IMR-90 (cell line): ENCODE data around the gene CCDC59. TPM values are rescaled to one million over a fixed set of nuclear protein-coding genes. Genes with fewer than 3 reads are reported as not detected.
"Not testable (repeated sequence)": the region's sequence is repeated elsewhere in the genome, so short reads cannot be mapped to it uniquely, and the experiment has no call there.

Source experiments
- ATAC-seq: fragments of 200-7000 bp; cut with Tn5 transposase; 2 replicates; pipeline ENCODE4 v1.9.1; 2020; ENCODE audit warnings: low read depth, mild to moderate bottlenecking, moderate library complexity
- BruUV-seq: library from RNA; stranded (reverse); fragments of 400-500 nt; replicated peaks from 2 replicates; lab custom pipeline; 2021; lab: Mats Ljungman, UMichigan
- CTCF ChIA-PET: fragments of 300-600 bp; formaldehyde crosslinking; extraction: SDS; loops from one replicate; lab custom pipeline; 2021; ENCODE audit warnings: antibody characterized with exemption; lab: Yijun Ruan, JAX
- POLR2A ChIA-PET: fragments of 300-600 bp; sonication (Branson Sonifier 250); formaldehyde crosslinking; loops from one replicate; lab custom pipeline; 2022; ENCODE audit warnings: antibody characterized with exemption; ENCODE audit not compliant: unreplicated experiment; lab: Charles Lee
- DNase-seq: peaks from one replicate; pipeline ENCODE4 v3.0.0; 2013
- H2AFZ ChIP-seq: replicated peaks from 2 replicates; pipeline ENCODE3; 2013; ENCODE audit warnings: low read length, mild to moderate bottlenecking; ENCODE audit not compliant: poor library complexity
- H2AK5ac ChIP-seq: 2 replicates; pipeline ENCODE4 v1.6.1; 2013; ENCODE audit warnings: low read depth, low read length, inconsistent platforms
- H2AK9ac ChIP-seq: replicated peaks from 2 replicates; pipeline ENCODE3; 2013; ENCODE audit warnings: mild to moderate bottlenecking, low read depth, low read length, moderate library complexity; ENCODE audit not compliant: poor library complexity
- H2BK120ac ChIP-seq: 2 replicates; pipeline ENCODE4 v1.6.1; 2013; ENCODE audit warnings: low read depth, low read length, inconsistent platforms
- H2BK15ac ChIP-seq: 3 replicates; pipeline ENCODE4 v1.6.1; 2013; ENCODE audit warnings: low read depth, low read length, inconsistent platforms
- H2BK20ac ChIP-seq: 2 replicates; pipeline ENCODE4 v1.6.1; 2013; ENCODE audit warnings: low read depth, mild to moderate bottlenecking, inconsistent platforms, low read length, moderate library complexity
- H2BK5ac ChIP-seq: 2 replicates; pipeline ENCODE4 v1.6.1; 2013; ENCODE audit warnings: mild to moderate bottlenecking, low read depth, low read length, inconsistent platforms; ENCODE audit not compliant: poor library complexity, severe bottlenecking
- H3K14ac ChIP-seq: replicated peaks from 2 replicates; pipeline ENCODE4 v1.6.1; 2013; ENCODE audit warnings: low read depth, low read length, inconsistent platforms
- H3K18ac ChIP-seq: 2 replicates; pipeline ENCODE4 v1.6.1; 2013; ENCODE audit warnings: low read depth, low read length, control low read depth
- H3K23ac ChIP-seq: 2 replicates; pipeline ENCODE4 v1.6.1; 2013; ENCODE audit warnings: low read depth, low read length, inconsistent platforms
- H3K27ac ChIP-seq: 2 replicates; pipeline ENCODE4 v1.5.1; 2013; ENCODE audit warnings: mild to moderate bottlenecking, control low read depth, low read length; ENCODE audit not compliant: insufficient read depth
- H3K27me3 ChIP-seq: 2 replicates; pipeline ENCODE4 v1.6.1; 2013; ENCODE audit warnings: low read length; ENCODE audit not compliant: control insufficient read depth, insufficient read depth
- H3K36me3 ChIP-seq: 2 replicates; pipeline ENCODE4 v1.6.1; 2013; ENCODE audit warnings: low read length, mixed read lengths; ENCODE audit not compliant: control insufficient read depth, insufficient read depth
- H3K4ac ChIP-seq: 2 replicates; pipeline ENCODE4 v1.6.1; 2013; ENCODE audit warnings: low read depth, low read length, inconsistent platforms
- H3K4me1 ChIP-seq: 2 replicates; pipeline ENCODE4 v1.6.1; 2013; ENCODE audit warnings: low read length, mixed read lengths; ENCODE audit not compliant: control insufficient read depth, insufficient read depth
- H3K4me2 ChIP-seq: 2 replicates; pipeline ENCODE4 v1.6.1; 2013; ENCODE audit warnings: low read depth, mild to moderate bottlenecking, control low read depth, low read length, moderate library complexity
- H3K4me3 ChIP-seq: 2 replicates; pipeline ENCODE4 v1.5.1; 2013; ENCODE audit warnings: low read depth, mild to moderate bottlenecking, control low read depth, low read length, moderate library complexity; ENCODE audit not compliant: insufficient read depth
- H3K56ac ChIP-seq: 2 replicates; pipeline ENCODE4 v1.6.1; 2013; ENCODE audit warnings: low read length, inconsistent platforms; ENCODE audit not compliant: insufficient read depth; ENCODE audit errors: extremely low read depth
- H3K79me1 ChIP-seq, 2 experiments: 2 replicates each; pipeline ENCODE4 v1.6.1; 2013; ENCODE audit warnings: low read length in 2 of 2, inconsistent platforms in 1 of 2, low read depth in 1 of 2
- H3K9ac ChIP-seq: 2 replicates; pipeline ENCODE4 v1.6.1; 2013; ENCODE audit warnings: low read depth, low read length, control low read depth
- H3K9me1 ChIP-seq: 2 replicates; pipeline ENCODE4 v1.6.1; 2013; ENCODE audit warnings: low read length, inconsistent platforms; ENCODE audit not compliant: insufficient read depth
- H3K9me3 ChIP-seq: 2 replicates; pipeline ENCODE4 v1.6.1; 2013; ENCODE audit warnings: low read length; ENCODE audit not compliant: control insufficient read depth, insufficient read depth
- H4K20me1 ChIP-seq: 2 replicates; pipeline ENCODE4 v1.6.1; 2013; ENCODE audit warnings: low read length, inconsistent platforms; ENCODE audit not compliant: insufficient read depth
- H4K5ac ChIP-seq: 2 replicates; pipeline ENCODE4 v1.6.1; 2013; ENCODE audit warnings: mild to moderate bottlenecking, low read depth, low read length, control low read depth
- H4K8ac ChIP-seq, 2 experiments: 2 replicates each; pipeline ENCODE4 v1.6.1; 2013; ENCODE audit warnings: low read depth in 2 of 2, low read length in 2 of 2, control low read depth in 1 of 2, inconsistent platforms in 1 of 2
- H4K91ac ChIP-seq: 2 replicates; pipeline ENCODE4 v1.6.1; 2013; ENCODE audit warnings: low read depth, low read length, inconsistent platforms; ENCODE audit not compliant: insufficient read depth
- MAZ ChIP-seq: IDR thresholded peaks from 2 replicates; pipeline ENCODE4 v1.6.1; 2012; ENCODE audit warnings: low read depth, mild to moderate bottlenecking, low read length, improper control_type of control experiment, moderate library complexity, borderline replicate concordance
- MXI1 ChIP-seq: IDR thresholded peaks from 2 replicates; pipeline ENCODE4 v1.6.1; 2012; ENCODE audit warnings: low read depth, mild to moderate bottlenecking, low read length, moderate library complexity, borderline replicate concordance
- RAD21 ChIP-seq: IDR thresholded peaks from 2 replicates; pipeline ENCODE4 v1.6.1; 2012; ENCODE audit warnings: low read length, improper control_type of control experiment
- WGBS, 2 experiments: methylation state at CpG; one replicate each; pipeline versions ENCODE4 v1.1.5 to v1.1.7; 2013; ENCODE audit warnings: missing lambda C conversion rate in 2 of 2; ENCODE audit not compliant: insufficient read length in 1 of 2; ENCODE audit errors: extremely low coverage in 2 of 2; 5-methylcytosine and 5-hydroxymethylcytosine counted together
- dilution Hi-C: fragments of 300-500 bp; cut with HindIII; formaldehyde crosslinking; loops from one replicate; pipeline ENCODE4 v1.14.3; 2018; ENCODE audit warnings: low sequenced_read_pairs; ENCODE audit not compliant: unreplicated experiment
- in situ Hi-C: fragments of 300-500 bp; cut with MboI; formaldehyde crosslinking; loops from 3 replicates; pipeline ENCODE4 v1.14.3; 2019; ENCODE audit warnings: low sequenced_read_pairs, inconsistent platforms, mixed read lengths
- intact Hi-C: fragments of 100-400 bp; cut with micrococcal nuclease; formaldehyde crosslinking; loops from 2 replicates; pipeline ENCODE4 v1.10.0; 2022
- polyA plus RNA-seq, 3 experiments: library from polyadenylated mRNA; depleted of rRNA; stranded (reverse); fragments of >200 nt; gene quantifications; 2 replicates each; pipeline ENCODE4 v1.2.3, GENCODE V29; 2012; ENCODE audit warnings: low replicate concordance in 1 of 3
- total RNA-seq: library from RNA; depleted of rRNA; stranded (reverse); fragments of >200 nt; gene quantifications from 2 replicates; pipeline ENCODE4 v1.2.3, GENCODE V29; 2012
- TF ChIP-seq, protein P1 (sequence below): conservative IDR thresholded peaks from 2 replicates; pipeline ENCODE4 v1.5.1; 2012; ENCODE audit warnings: mild to moderate bottlenecking, low read depth, low read length, improper control_type of control experiment

Gene CCDC59
- total and polyA plus RNA-seq, 2 of the 4 experiments (the other 2 are of a cell fraction) = 8.4 to 14.8 TPM

DNA sequence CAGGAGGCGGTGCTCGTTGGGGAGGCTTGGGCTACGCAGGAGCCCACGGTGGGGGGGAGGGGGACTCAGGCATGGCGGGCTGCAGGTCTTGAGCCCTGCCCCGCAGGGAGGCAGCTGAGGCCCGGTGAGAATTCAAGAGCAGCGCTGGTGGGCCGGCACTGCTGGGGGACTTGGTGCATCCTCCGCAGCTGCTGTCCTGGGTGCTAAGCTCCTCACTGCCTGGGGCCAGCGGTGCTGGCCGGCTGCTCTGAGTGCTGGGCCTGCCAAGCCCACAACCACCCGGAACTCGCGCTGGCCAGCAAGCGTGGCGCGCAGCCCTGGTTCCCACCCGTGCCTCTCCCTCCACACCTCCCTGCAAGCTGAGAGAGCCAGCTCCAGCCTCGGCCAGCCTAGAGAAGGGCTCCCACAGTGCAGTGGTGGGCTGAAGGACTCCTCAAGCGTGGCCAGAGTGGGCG lies 3.3 kb upstream of the CCDC59 start:
- no peak overlapping the region for H3K4me2 ChIP-seq
- POLR2A ChIA-PET = no interaction called here

DNA sequence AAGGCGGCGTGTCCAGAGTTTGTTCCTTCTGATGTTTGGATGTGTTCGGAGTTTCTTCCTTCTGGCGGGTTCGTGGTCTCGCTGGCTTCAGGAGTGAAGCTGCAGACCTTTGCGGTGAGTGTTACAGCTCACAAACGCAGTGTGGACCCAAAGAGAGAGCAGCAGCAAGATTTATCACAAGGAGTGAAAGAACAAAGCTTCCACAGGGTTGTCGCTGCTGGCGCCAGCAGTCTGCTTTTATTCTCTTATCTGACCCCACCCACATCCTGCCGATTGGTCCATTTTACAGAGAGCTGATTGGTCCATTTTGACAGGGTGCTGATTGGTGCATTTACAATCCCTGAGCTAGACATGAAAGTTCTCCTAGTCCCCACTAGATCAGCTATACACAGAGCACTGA lies 2.6 kb upstream of the CCDC59 start:
- intact Hi-C loops, H2BK5ac ChIP-seq: not testable (repeated sequence)

More for the DNA sequence above, 3.3 kb upstream of the CCDC59 start:
- Histone ChIP-seq H3K9me3 (no peaks in the 10 kb centered on the region), H3K79me1 (peaks cover 5 to 14% of the 10 kb centered on the region in 2 experiments), H3K18ac (no peak overlapping the region), H3K36me3 (no peaks in the 10 kb centered on the region), H3K4me3 (no peak overlapping the region), H3K23ac (no peak overlapping the region), H3K27me3 (no peaks in the 10 kb centered on the region), H4K8ac (no peak overlapping the region), H3K27ac (no peak overlapping the region), H2AFZ (no peak overlapping the region), H3K56ac (no peak overlapping the region), H2AK9ac (no peak overlapping the region), H2AK5ac (no peak overlapping the region), H3K9me1 (no peaks in the 10 kb centered on the region), H2BK15ac (no peak overlapping the region), H4K5ac (no peak overlapping the region), H2BK120ac (no peak overlapping the region), H2BK5ac (no peak overlapping the region), H3K9ac (no peak overlapping the region), H4K20me1 (no peaks in the 10 kb centered on the region), H3K14ac (no peak overlapping the region), H2BK20ac (no peak overlapping the region), H3K4me1 (no peaks in the 10 kb centered on the region), H4K91ac (no peak overlapping the region), H3K4ac (no peak overlapping the region)
- dilution Hi-C loops = no loop called here
- WGBS, 2 experiments = 94% methylated on average over 3 of the region's 22 CpGs; no CpG with 5 or more reads in 1 of the 2 experiments
- TF ChIP-seq, protein P1, sequence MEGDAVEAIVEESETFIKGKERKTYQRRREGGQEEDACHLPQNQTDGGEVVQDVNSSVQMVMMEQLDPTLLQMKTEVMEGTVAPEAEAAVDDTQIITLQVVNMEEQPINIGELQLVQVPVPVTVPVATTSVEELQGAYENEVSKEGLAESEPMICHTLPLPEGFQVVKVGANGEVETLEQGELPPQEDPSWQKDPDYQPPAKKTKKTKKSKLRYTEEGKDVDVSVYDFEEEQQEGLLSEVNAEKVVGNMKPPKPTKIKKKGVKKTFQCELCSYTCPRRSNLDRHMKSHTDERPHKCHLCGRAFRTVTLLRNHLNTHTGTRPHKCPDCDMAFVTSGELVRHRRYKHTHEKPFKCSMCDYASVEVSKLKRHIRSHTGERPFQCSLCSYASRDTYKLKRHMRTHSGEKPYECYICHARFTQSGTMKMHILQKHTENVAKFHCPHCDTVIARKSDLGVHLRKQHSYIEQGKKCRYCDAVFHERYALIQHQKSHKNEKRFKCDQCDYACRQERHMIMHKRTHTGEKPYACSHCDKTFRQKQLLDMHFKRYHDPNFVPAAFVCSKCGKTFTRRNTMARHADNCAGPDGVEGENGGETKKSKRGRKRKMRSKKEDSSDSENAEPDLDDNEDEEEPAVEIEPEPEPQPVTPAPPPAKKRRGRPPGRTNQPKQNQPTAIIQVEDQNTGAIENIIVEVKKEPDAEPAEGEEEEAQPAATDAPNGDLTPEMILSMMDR = no peak
- TF ChIP-seq MAZ (no peak), RAD21 (no peak), MXI1 (no peak)
- intact Hi-C loops = no loop called here
- BruUV-seq = no TSS peak
- in situ Hi-C loops = no loop called here
- ATAC-seq = no peak
- CTCF ChIA-PET = no interaction called here
- DNase-seq = no peak

More for the DNA sequence above, 2.6 kb upstream of the CCDC59 start:
- H2BK120ac ChIP-seq, CTCF ChIA-PET, H2AFZ ChIP-seq, H3K4ac ChIP-seq, ATAC-seq, H3K18ac ChIP-seq, in situ Hi-C loops, H2AK9ac ChIP-seq, H3K36me3 ChIP-seq, H4K5ac ChIP-seq, H3K4me2 ChIP-seq, H3K9me1 ChIP-seq, BruUV-seq, H2AK5ac ChIP-seq, H4K91ac ChIP-seq, H3K56ac ChIP-seq, H4K20me1 ChIP-seq, H2BK20ac ChIP-seq, DNase-seq, H3K9me3 ChIP-seq, H4K8ac ChIP-seq, H3K23ac ChIP-seq, dilution Hi-C loops, H3K14ac ChIP-seq, H3K4me1 ChIP-seq, H3K4me3 ChIP-seq, H2BK15ac ChIP-seq, H3K9ac ChIP-seq, H3K27me3 ChIP-seq, POLR2A ChIA-PET, H3K27ac ChIP-seq: not testable (repeated sequence)
- WGBS, 2 experiments = no CpG with 5 or more reads among the region's 11 CpGs
- peaks cover 9 to 14% of the 10 kb centered on the region in 2 experiments for H3K79me1 ChIP-seq
